Measurements from ENCODE around the gene PDE4D.
"Not testable (repeated sequence)": the region's sequence is repeated elsewhere in the genome, so short reads cannot be mapped to it uniquely, and the experiment has no call there.

The PDE4D gene

DNA sequence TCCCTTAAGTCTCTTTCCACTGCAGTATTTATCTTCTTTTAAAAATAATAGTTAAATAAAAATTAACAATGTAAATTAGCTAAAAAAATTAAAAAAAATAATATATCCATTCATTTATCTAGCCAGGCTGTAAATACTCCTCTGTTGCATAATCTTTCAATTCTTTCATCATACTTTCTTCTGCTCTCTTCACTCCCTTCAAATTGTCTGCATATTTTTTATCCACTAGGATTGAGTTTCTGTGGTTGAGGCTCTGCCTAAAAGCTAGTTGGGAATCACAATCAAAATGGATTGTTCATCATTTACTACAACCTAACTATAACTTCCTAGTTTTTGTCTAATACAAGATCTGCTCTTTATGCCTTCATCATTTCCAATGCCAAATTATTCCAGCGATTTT lies 182.2 kb downstream of the PDE4D start:
- DNase-seq (ENCODE audit: low spot score): no peak
- no peak for FAIRE-seq

DNA sequence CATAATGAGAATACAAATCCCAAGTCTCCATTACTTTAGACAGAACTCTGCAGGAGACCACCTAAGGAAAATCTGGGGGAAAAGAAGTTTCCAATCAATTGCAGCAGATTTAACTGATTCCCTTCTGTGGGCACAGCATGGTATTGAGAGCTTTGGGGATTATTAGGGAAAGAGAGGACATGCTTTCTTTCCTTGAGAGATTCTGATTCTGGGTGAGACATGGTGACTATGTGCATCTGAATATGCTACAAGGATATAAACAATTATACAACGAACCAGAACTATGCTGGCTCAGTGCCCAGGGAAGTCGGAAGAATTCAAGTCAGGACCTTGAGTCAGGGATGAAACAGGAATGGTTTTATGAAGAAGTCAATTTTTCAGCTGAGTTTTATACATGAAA lies 183.7 kb downstream of the PDE4D start:
- FAIRE-seq: no peak
- no peak for DNase-seq (ENCODE audit: low spot score)

DNA sequence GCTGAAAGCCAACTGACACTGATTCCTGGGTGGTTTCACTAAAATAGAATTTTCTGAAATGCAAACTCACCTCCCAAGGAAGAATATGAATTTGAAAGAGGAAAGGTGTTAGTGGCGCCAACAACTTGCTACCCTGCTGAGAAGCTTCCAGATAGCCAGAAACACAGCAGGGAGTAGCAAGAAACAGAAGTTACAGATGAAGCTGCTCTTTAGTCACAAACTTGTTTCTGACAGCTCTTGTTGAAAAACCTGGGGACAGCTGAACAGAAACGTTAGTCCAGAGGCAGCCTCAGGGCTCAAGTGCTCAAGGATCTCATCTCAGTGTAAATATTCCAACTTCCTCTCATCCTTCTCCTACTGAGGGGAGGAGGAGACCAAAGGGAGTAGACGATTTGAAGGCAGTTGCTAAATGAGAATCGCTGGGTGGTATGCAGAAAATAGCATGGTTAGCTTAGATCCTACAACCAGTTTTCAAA lies 184.1 kb downstream of the PDE4D start:
- DNase-seq (ENCODE audit: low spot score) (no peak), FAIRE-seq (no peak)

DNA sequence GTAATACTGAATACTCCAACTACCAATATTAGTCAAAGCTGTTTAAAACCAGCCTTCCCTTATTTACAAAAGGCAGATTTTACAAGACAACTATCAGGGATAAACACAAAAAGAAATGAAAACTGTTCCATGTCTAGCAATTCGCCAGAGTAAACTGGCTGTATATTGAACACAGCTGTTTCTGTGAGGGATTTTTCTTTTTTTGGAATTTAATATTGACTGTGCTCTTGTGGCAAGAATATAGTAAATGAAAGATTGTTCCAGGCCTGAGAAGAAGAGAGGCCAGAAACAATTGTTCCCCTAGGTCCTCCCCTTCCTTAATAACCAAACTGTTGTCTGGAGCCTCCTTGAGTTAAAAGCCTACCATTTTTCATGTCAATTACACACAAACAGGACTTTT lies 188.6 kb downstream of the PDE4D start:
- FAIRE-seq: no peak
- DNase-seq (ENCODE audit: low spot score): no peak

DNA sequence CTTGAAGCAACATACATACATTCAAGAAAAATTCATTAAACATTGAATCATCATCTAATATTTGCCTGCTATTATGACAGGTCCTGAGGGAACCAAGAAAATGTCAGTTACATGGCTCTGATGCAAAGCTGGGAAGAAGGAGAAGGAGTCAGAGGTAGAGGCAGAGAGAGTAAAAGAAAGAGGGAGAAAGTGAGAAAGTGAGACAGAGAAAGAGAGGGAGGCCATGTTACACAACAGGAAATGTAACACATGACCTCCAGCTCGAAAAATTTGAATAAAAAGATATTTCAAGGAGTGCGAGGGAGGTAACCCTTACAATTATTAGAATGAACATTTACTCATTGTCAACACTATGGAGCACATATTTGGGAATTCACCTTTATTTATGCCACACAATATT lies 189.7 kb downstream of the PDE4D start:
- no peak for FAIRE-seq
- no peak for DNase-seq (ENCODE audit: low spot score)

DNA sequence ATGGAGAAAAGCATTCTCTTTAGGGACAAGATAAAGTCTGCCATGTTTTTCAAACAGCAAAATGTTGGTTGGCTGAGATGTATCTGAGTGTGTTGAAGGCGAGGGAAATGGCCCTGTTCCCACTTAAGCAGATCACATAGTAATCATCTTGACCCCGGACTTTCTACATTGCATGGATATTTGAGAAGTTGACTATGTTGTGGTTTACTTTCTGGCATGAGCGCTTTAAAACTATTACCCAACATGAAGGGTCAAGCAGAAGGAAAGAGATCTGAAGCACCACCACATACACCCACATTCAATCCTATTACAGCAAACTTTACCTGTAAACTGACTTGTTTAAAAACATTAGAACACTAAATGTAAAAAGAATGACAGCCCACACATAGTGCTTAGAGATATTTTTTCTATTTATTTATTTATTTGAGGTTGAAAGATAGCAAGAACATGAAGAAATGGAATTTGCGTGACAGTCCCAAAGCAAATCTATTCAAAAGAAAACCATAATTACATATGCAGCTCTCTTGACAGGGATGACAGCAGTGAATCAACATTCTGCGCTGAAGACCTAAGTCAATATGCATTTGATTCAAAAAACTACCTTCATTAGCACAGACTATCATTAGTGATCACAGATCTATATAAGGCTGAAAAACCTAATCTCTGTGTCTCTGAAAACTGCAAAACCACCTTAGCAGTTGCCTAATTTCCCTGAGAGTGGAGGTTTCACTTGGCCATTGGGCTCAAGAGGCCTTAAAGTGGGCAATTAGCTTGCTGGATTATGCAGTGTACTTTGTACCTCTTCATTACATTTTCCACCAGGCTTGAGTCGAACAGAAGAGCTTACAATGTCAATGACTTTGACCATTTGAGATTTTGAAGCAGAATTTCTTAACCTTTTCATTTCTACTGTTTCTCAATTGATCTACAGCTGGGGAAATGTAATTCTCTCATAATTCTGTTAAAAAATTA lies 195.0 kb downstream of the PDE4D start:
- FAIRE-seq (no peak), DNase-seq (ENCODE audit: low spot score) (no peak)

DNA sequence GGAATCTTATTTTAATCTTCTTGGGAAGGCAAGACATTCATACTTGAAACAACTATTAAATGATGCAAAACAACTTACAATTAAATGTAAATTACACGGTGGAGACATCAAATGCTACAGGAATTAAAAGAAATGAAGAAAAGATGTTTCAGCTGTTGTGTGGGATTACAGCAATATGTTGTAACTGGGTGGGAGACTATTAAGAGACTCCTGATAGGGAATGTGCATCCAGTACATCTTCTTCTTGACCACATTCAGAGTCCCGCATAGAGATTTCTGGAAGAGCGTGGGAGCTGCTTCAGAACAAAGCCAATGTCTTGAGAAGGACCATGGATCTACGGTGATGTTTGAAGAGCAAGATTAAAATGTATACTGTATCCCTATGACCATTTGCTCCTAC lies 199.1 kb downstream of the PDE4D start:
- DNase-seq (ENCODE audit: low spot score): no peak
- no peak for FAIRE-seq

DNA sequence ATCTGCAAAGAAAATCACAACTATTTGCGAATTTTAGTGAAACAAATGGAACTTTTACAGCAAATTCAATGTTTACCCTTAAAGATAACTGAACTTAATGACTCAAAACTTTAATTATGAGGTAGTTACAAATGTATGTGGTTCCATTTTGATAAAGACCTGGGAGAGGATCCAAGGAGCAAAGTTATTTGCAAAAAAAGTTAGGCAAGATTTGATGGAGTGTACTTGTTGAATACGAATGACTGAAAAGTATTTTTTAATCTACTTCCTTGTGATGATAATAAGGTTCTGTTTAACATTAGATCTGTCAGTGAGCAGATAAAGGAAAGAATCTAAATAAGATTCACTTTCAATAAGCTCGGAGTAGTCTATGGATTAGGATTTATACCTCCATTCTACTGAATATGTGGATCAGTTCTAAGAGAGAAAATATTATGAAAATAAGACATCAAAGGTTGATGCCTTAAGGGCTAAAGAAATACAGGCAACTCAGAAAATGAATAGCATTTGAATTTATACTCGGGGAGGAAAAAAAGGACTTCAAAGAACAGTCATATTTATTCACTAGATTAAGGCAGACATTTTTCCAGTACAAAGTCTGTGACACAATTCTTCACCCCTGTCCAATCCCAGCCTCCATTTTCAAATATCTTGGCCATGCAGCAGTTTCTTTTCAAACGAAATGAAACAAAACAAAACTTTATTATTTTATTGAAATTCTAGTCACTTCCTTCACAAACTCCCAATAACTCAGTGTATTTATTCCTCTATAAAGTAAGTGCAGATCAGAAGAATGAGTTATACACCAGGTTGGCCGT lies 199.8 kb downstream of the PDE4D start:
- no peak for FAIRE-seq
- no peak for DNase-seq (ENCODE audit: low spot score)

DNA sequence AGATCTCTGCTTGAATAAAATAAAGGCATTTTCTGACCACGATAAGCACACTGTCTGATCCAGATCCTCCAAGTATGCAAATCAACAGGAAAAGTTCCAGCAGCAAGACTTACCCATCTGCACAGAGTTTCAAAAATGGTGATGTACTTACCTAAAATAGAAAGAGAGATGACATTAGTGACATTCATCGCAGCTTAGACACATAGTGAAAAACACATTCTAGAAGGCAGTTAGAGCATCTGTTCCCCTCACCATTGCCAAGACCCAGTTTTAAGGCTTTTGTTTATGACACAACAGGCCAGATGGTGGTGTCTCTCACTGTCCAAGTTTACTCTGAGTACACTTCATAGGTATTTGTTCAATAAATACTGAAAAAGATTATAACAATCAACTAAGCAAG lies 207.7 kb downstream of the PDE4D start:
- FAIRE-seq (no peak), DNase-seq (ENCODE audit: low spot score) (no peak)

DNA sequence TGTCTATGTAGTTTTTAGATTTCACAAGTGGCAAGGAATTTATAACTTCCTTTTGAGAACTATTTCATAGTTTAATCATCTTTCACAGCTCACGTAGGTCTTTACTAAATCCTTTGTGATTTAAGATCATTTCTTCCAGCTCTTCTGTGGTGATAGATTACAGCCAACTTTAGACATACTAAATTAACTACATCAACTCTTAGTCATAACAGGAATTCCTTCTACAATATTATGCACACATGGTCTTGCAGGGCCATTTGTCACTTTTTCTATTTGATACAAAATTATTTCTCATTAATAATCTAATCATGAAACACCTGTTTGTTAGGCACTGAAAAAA lies 208.4 kb downstream of the PDE4D start:
- DNase-seq (ENCODE audit: low spot score) (no peak), FAIRE-seq (no peak)

DNA sequence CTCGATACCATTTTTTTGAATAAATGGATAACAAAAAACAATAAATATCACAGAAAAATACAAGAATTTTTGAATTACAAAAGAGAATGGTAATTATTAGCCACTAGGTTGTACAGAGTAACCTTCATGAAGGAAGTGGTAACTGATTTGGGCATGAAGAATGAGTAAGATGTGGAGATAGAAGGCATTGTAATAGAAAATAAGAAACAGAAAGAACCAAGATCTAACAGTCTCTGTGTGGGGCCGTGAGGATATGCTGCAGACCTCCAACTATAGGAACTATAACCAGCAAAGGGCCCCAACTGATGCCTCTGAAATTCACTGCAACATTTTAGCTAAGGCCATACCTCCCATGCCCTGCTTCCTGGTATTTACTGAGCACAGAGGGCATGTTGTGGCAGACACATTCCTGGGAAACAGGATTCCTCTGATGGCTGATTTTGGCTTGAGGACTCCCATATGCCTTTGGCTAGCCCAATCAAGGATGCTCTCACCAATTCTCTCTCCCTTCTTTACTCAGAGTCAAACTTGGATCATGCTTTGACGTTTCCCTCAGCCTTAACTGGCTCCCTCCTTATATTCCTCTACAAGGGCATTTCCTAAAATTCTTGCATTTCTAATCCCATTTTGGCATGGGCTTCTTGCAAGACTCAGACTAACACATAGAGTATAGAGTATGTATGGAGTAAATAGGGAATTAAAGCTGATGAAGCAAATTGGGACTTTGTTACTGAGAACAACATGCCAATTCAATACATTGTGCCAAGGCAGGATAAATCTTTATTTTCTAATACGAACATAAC lies 208.9 kb downstream of the PDE4D start:
- DNase-seq (ENCODE audit: low spot score): no peak
- no peak for FAIRE-seq

DNA sequence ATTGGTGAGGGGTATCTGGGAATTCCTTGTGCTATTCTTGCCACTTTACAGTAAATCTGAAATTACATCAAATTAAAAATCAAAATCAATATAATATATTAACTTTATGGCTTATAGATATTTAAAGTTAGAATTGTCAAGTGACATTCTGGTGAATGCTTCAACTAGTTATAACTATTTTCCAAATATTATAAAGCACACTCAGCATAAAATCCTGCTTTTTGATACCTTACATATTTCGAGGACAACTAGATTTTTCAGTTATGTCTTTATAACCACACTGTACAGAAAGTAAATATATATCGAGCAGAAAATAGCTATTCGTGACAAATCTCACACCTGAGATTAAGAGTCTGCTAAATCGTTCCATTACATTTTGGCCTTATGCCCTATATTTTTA lies 210.2 kb downstream of the PDE4D start:
- no peak for FAIRE-seq
- no peak for DNase-seq (ENCODE audit: low spot score)

DNA sequence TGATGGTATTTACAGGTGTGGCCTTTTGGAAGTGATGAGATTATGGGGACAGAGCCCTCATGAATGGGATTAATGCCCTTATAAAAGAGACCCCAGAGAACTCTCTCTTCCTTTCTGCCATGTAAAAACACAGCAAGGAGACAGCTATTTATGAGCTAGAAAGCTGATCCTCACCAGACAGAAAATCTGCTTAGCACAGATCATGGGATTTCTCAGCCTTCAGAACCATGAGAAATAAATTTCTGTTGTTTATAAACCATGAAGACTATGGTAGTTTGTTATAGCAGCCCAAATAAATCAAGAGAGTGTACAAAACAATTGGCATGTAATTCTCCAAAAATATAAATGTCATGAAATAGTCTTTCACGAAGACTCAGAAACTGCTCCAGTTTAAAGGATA lies 211.0 kb downstream of the PDE4D start:
- no peak for FAIRE-seq

DNA sequence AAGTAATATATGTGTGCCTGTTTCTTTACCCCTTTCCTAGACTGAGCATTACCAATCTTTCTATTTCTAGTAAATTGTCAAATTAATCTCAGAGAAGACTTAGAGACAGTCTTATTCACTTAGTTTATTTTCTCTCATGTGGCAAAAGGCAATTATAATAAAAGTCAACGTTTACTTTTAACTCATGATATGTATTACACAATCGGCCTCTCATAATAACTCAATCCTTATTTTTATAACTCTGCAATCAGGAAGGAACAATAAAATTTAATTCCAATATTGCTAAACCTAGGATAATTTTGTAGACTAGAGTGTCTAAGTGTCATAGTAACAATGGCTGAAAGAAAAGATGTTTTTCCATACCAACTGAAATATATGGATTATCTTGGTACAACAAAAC lies 214.6 kb downstream of the PDE4D start:
- FAIRE-seq (no peak), DNase-seq (ENCODE audit: low spot score) (no peak)

More for the DNA sequence above, 211.0 kb downstream of the PDE4D start:
- DNase-seq (ENCODE audit: low spot score): no peak

DNA sequence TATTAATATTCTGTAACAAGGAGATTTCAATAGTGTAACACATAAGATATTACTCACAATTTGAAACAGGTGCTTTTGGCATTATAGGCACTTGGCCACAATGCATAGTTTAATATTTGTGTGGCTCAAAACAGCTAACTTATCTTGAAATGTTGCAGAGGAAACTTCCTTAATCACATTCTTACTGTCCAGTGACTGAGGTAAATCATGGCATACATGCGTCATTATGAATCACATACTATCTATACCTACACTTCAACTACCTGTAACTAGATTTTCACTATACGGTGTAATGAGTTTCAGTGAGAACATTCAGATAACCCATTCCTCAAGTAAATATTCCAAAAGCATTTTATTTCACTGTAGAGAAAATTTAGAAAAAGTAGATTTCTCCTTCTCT lies 218.8 kb downstream of the PDE4D start:
- FAIRE-seq (no peak), DNase-seq (ENCODE audit: low spot score) (no peak)

DNA sequence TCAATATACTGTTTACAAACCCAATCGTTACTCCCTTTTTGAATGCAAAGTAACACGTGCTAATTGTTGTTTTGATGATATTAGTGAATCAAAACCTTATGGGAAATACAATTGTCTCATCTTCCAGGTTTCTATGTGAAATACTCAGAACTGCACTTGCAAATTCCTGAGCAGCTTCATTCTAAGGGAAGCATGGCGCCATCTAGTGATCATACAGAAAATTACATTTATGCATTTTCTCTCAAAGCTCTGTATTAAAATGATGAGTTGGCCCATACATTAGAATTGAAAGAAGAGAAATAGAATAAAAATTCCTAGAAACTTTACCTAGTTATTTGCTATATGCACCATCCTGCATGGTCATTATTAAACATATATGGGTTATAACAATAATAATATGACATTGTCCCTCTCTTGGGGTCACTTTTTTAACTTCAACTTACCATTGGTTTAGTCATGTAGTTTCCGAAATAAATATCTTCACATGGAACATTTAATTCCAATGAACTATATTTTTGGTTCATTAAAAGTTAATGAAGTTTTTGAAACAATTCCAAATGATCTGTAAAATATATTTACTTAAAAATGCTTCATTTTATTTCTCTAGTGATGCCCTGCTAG lies 220.0 kb downstream of the PDE4D start:
- DNase-seq (ENCODE audit: low spot score): no peak
- FAIRE-seq: peak; percentile 55

DNA sequence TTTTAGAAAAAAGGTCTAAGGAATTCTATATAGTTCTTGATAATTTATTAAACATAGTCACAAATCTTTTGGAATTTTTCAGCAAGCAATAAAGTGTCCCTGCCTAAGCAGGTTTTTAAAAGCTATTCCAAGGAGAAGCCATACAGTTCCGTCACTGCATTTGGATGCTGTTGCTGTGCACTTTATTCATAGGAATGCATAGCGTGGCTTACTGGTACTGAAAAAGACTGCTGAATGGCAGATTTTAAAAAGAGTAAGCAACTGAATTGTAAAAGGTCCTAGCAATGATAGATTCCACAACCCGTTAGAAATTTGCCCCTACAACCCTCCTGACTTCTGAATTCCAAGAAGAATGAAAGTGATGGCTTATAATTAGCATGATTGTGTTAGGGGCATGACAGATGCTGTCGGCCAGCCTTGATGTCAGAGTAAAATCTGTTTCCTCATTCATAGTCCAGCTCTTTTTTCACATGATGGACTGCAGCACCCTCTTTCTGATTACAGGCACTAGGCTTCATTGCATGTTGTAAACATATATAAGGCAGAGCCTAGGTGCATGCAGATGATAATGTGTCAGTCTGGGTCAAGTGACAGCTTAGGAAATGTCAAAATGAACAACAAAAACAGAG lies 227.0 kb downstream of the PDE4D start:
- no peak for FAIRE-seq
- no peak for DNase-seq (ENCODE audit: low spot score)

DNA sequence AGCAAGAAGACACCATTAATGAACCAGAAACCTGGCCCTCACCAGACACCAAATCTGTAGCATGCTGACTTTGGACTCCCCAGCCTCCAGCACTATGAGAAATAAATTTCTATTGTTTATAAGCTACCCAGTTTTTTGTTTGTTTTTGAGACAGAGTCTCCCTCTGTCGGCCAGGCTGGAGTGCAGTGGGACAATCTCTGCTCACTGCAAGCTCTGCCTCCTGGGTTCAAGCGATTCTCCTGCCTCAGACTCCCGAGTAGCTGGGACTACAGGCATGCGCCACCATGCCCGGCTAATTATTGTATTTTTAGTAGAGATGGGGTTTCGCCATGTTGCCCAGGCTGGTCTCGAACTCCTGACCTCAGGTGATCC lies 227.7 kb downstream of the PDE4D start:
- FAIRE-seq; DNase-seq (ENCODE audit: low spot score): not testable (repeated sequence)

DNA sequence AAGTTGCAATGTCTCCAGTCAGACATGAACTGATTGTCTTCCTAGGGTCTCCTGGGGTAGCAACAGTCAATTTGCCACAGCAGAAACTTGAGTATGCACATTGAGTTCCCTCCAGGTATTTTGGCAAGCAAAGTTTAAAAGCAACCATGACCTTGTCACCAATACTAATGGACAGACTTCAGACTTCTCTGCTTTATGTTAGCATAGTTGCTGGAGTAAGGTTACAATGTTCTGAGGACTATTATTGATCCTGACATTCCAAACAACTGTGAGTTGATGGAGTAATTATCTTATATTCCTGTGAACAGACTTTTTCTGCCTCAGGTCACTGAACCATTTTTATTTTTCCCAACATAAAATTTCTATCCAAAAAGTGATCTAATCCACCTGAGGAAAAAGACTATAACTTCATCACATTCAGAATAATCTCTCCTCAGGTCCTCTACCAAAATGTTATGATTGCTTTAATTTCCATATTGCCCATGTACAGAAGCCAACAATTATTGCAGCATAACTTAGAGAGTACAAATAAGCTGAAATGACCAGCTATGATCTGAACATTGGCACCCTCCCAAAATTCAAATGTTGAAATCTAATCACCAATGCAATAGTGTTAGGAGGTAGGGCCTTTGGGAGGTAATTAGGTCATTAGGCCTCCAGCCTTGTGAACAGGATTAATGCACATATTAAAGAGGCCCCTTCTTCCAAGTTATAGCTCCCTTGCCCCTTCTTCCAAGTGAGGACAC lies 228.3 kb downstream of the PDE4D start:
- DNase-seq (ENCODE audit: low spot score) (no peak), FAIRE-seq (no peak)

Measured in RCC 7860 (cell line).